ENCODE data around the gene BTN3A1.
"Not testable (repeated sequence)": the region's sequence is repeated elsewhere in the genome, so short reads cannot be mapped to it uniquely, and the experiment has no call there.

BTN3A1 gene

DNA sequence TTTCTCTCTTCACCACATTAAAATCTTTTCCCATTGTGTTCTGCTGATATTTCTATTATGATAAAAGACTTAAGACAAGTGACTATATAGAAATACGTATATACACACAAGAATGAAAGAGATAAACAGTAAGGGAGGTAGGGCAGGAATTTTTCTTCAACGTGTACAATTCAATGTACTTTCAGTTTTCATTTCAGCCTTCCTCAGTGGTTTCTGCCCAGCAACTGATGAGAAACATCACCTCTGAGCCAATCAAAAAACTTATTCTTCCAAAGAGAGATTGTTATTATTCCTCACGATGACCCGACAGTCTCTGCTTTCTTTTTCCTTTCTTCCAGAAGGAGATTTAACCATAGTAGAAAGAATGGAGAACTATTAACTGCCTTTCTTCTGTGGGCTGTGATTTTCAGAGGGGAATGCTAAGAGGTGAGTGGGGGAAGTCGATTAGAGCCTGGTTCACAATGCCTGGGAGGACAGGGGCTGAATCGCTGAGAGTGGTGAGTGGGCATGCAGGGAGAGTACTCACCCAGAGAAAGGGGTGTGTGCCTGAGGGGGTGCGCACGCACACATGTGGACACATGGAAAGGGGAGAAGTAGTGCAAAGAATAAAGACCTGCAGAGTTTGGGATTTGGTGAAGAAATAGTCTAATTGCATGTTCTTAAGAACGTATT lies at the start of gene BTN3A1:
Gene BTN3A1 (plus strand): TSS at position 289 of the 672 bp plus-strand sequence. CDS start 3,289 bp downstream, outside the sequence.
- H3K36me3 ChIP-seq (ENCODE audit: low read depth), result no peaks in the 10 kb centered on the region
- H3K27me3 ChIP-seq (ENCODE audit: insufficient read depth, poor library complexity, severe bottlenecking), result no peaks in the 10 kb centered on the region
- no peak for DNase-seq (ENCODE audit: low spot score)
- peak within 1 kb of the TSS; percentile 43 for H3K4me3 ChIP-seq (ENCODE audit: severe bottlenecking)
- TF ChIP-seq, protein P1, sequence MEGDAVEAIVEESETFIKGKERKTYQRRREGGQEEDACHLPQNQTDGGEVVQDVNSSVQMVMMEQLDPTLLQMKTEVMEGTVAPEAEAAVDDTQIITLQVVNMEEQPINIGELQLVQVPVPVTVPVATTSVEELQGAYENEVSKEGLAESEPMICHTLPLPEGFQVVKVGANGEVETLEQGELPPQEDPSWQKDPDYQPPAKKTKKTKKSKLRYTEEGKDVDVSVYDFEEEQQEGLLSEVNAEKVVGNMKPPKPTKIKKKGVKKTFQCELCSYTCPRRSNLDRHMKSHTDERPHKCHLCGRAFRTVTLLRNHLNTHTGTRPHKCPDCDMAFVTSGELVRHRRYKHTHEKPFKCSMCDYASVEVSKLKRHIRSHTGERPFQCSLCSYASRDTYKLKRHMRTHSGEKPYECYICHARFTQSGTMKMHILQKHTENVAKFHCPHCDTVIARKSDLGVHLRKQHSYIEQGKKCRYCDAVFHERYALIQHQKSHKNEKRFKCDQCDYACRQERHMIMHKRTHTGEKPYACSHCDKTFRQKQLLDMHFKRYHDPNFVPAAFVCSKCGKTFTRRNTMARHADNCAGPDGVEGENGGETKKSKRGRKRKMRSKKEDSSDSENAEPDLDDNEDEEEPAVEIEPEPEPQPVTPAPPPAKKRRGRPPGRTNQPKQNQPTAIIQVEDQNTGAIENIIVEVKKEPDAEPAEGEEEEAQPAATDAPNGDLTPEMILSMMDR (IDR thresholded peaks at IDR 0.05; ENCODE audit: poor library complexity, severe bottlenecking), result no peak
- no peaks in the 10 kb centered on the region for H3K9me3 ChIP-seq (ENCODE audit: severe bottlenecking)
- peak; percentile 95 for ATAC-seq (ENCODE audit: low read depth)
- H3K27ac ChIP-seq (ENCODE audit: poor library complexity, severe bottlenecking), result peak within 1 kb of the TSS; percentile 1
- H3K4me1 ChIP-seq (ENCODE audit: insufficient read depth, poor library complexity, severe bottlenecking), result peaks cover 6% of the 10 kb centered on the region

DNA sequence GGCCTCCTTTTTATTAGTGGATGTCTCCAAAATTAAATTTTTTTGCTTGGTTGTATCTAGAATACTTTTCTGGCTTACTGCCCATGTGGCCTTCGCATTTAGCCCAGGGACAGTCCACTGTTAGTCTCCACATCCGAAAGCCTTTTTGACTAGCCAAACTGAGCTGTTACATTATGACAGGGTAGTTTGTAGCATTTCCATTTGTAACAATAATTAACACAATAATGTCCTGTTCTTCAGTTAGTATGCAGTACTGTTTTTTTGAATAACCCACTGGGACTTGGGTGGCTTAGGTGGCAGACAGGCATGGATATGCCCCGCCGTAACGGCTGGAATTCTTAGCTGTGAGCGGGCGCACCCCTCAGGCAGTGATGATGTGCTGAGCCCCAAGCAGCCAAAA lies 49.8 kb upstream of the BTN3A1 start:
- ATAC-seq (ENCODE audit: low read depth), result no peak
- peak overlapping the region; percentile 79 for H3K27ac ChIP-seq (ENCODE audit: poor library complexity, severe bottlenecking)
- no peaks in the 10 kb centered on the region for H3K36me3 ChIP-seq (ENCODE audit: low read depth)
- H3K27me3 ChIP-seq (ENCODE audit: insufficient read depth, poor library complexity, severe bottlenecking), result no peaks in the 10 kb centered on the region
- TF ChIP-seq, protein P1 (IDR thresholded peaks at IDR 0.05; ENCODE audit: poor library complexity, severe bottlenecking), result no peak
- no peaks in the 10 kb centered on the region for H3K9me3 ChIP-seq (ENCODE audit: severe bottlenecking)
- peaks cover 18% of the 10 kb centered on the region for H3K4me1 ChIP-seq (ENCODE audit: insufficient read depth, poor library complexity, severe bottlenecking)
- DNase-seq (ENCODE audit: low spot score), result no peak
- no peak overlapping the region for H3K4me3 ChIP-seq (ENCODE audit: severe bottlenecking)

GRCh38 chr6:26354162-26354561 lies 47.9 kb upstream of the BTN3A1 start:
- no peak for DNase-seq (ENCODE audit: low spot score)
- peaks cover 16% of the 10 kb centered on the region for H3K4me1 ChIP-seq (ENCODE audit: insufficient read depth, poor library complexity, severe bottlenecking)
- H3K27ac ChIP-seq (ENCODE audit: poor library complexity, severe bottlenecking), result no peak overlapping the region
- H3K9me3 ChIP-seq (ENCODE audit: severe bottlenecking), result no peaks in the 10 kb centered on the region
- H3K4me3 ChIP-seq (ENCODE audit: severe bottlenecking), result no peak overlapping the region
- no peak for ATAC-seq (ENCODE audit: low read depth)
- no peaks in the 10 kb centered on the region for H3K36me3 ChIP-seq (ENCODE audit: low read depth)
- no peaks in the 10 kb centered on the region for H3K27me3 ChIP-seq (ENCODE audit: insufficient read depth, poor library complexity, severe bottlenecking)
- TF ChIP-seq, protein P1 (IDR thresholded peaks at IDR 0.05; ENCODE audit: poor library complexity, severe bottlenecking), result no peak

- DNase-seq (ENCODE audit: low spot score) (no peak), ATAC-seq (ENCODE audit: low read depth) (no peak)
- TF ChIP-seq, protein P1 (IDR thresholded peaks at IDR 0.05; ENCODE audit: poor library complexity, severe bottlenecking), result no peak
- Histone ChIP-seq H3K9me3 (ENCODE audit: severe bottlenecking) (no peaks in the 10 kb centered on the region), H3K36me3 (ENCODE audit: low read depth) (no peaks in the 10 kb centered on the region), H3K4me1 (ENCODE audit: insufficient read depth, poor library complexity, severe bottlenecking) (peaks cover 16% of the 10 kb centered on the region), H3K4me3 (ENCODE audit: severe bottlenecking) (no peak overlapping the region), H3K27ac (ENCODE audit: poor library complexity, severe bottlenecking) (no peak overlapping the region), H3K27me3 (ENCODE audit: insufficient read depth, poor library complexity, severe bottlenecking) (no peaks in the 10 kb centered on the region)
Measured at GRCh38 chr6:26355366-26355765, 46.7 kb upstream of the BTN3A1 start.

GRCh38 chr6:26357543-26357942 lies 44.5 kb upstream of the BTN3A1 start:
- H3K27ac ChIP-seq (ENCODE audit: poor library complexity, severe bottlenecking); ATAC-seq (ENCODE audit: low read depth): not testable (repeated sequence)

More at GRCh38 chr6:26357543-26357942, 44.5 kb upstream of the BTN3A1 start:
- H3K4me3 ChIP-seq (ENCODE audit: severe bottlenecking); H3K36me3 ChIP-seq (ENCODE audit: low read depth); H3K27me3 ChIP-seq (ENCODE audit: insufficient read depth, poor library complexity, severe bottlenecking); H3K4me1 ChIP-seq (ENCODE audit: insufficient read depth, poor library complexity, severe bottlenecking); DNase-seq (ENCODE audit: low spot score); H3K9me3 ChIP-seq (ENCODE audit: severe bottlenecking): not testable (repeated sequence)

Measured in RWPE2 (cell line).